Measurements from ENCODE around the gene SOCS1.

- TF ChIP-seq, protein P1, sequence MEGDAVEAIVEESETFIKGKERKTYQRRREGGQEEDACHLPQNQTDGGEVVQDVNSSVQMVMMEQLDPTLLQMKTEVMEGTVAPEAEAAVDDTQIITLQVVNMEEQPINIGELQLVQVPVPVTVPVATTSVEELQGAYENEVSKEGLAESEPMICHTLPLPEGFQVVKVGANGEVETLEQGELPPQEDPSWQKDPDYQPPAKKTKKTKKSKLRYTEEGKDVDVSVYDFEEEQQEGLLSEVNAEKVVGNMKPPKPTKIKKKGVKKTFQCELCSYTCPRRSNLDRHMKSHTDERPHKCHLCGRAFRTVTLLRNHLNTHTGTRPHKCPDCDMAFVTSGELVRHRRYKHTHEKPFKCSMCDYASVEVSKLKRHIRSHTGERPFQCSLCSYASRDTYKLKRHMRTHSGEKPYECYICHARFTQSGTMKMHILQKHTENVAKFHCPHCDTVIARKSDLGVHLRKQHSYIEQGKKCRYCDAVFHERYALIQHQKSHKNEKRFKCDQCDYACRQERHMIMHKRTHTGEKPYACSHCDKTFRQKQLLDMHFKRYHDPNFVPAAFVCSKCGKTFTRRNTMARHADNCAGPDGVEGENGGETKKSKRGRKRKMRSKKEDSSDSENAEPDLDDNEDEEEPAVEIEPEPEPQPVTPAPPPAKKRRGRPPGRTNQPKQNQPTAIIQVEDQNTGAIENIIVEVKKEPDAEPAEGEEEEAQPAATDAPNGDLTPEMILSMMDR (IDR thresholded peaks at IDR 0.05) = no peak
- TF ChIP-seq POLR2A (IDR thresholded peaks at IDR 0.05) = no peak
These were observed 14.4 kb downstream of the SOCS1 start for GRCh38 chr16:11241480-11242204.

Measured in right lobe of liver (tissue), 4 donors.